Astrocyte (in vitro differentiated cells and primary cell): ENCODE measurements around the gene CCDC3.

Experiments
- CTCF ChIP-seq: IDR thresholded peaks from 2 replicates; pipeline ENCODE4 v1.5.1; 2011; ENCODE audit warnings: low read depth, mild to moderate bottlenecking, inconsistent platforms, low read length, moderate library complexity; ENCODE audit not compliant: insufficient read depth
- EZH2 ChIP-seq: IDR thresholded peaks from 2 replicates; pipeline ENCODE4 v1.6.1; 2012; ENCODE audit warnings: mild to moderate bottlenecking, low read length, inconsistent platforms; ENCODE audit not compliant: insufficient read depth

- TF ChIP-seq CTCF = no peak
- TF ChIP-seq EZH2 = no peak
Measured at GRCh38 chr10:12957081-12957480, 44.4 kb downstream of the CCDC3 start.
